PC-3 (cell line): ENCODE results near the gene ACOXL. TPM values are rescaled to one million over a fixed set of nuclear protein-coding genes. Genes with fewer than 3 reads are reported as not detected.

Source experiments
- ATAC-seq: fragments of 200-7000 bp; cut with Tn5 transposase; 2 replicates; pipeline ENCODE4 v1.9.1; 2020; ENCODE audit warnings: mild to moderate bottlenecking, moderate library complexity
- BruUV-seq: library from RNA; stranded (reverse); fragments of 400-500 nt; replicated peaks from 2 replicates; lab custom pipeline; 2021; lab: Mats Ljungman, UMichigan
- CTCF ChIA-PET: fragments of 300-600 bp; sonication (Branson Sonifier 250); formaldehyde crosslinking; loops from one replicate; lab custom pipeline; 2022; ENCODE audit warnings: antibody characterized with exemption; lab: Charles Lee
- POLR2A ChIA-PET: fragments of 300-600 bp; sonication (Branson Sonifier 250); formaldehyde crosslinking; loops from one replicate; lab custom pipeline; 2022; ENCODE audit warnings: antibody characterized with exemption; ENCODE audit not compliant: unreplicated experiment; lab: Charles Lee
- DNase-seq: peaks from one replicate; pipeline ENCODE4 v3.0.0-alpha.2; 2015
- H2AFZ ChIP-seq: fragments of 300-600 bp; sonication (generic); 2 replicates; pipeline ENCODE4 v1.6.0; 2016; ENCODE audit warnings: antibody characterized with exemption, low read length
- H3F3A ChIP-seq: fragments of 300-600 bp; sonication (generic); one replicate; pipeline ENCODE4 v1.6.0; 2017; ENCODE audit warnings: antibody characterized with exemption, low read length, control low read depth, mild to moderate bottlenecking; ENCODE audit not compliant: unreplicated experiment
- H3K27ac ChIP-seq: fragments of 300-600 bp; sonication (generic); 2 replicates; pipeline ENCODE4 v1.5.1; 2016; ENCODE audit warnings: mild to moderate bottlenecking, low read length
- H3K27me3 ChIP-seq: fragments of 300-600 bp; sonication (generic); 2 replicates; pipeline ENCODE4 v1.6.1; 2016; ENCODE audit warnings: low read length, mixed read lengths
- H3K36me3 ChIP-seq: fragments of 300-600 bp; sonication (generic); 2 replicates; pipeline ENCODE4 v1.6.1; 2016; ENCODE audit warnings: low read depth, mixed run types, low read length, mixed read lengths
- H3K4me1 ChIP-seq: fragments of 300-600 bp; sonication (generic); 2 replicates; pipeline ENCODE4 v1.5.1; 2016; ENCODE audit warnings: low read length; ENCODE audit not compliant: insufficient read depth
- H3K4me2 ChIP-seq: fragments of 300-600 bp; sonication (generic); 2 replicates; pipeline ENCODE4 v1.6.0; 2016; ENCODE audit warnings: low read length
- H3K4me3 ChIP-seq: fragments of 300-600 bp; sonication (generic); 2 replicates; pipeline ENCODE4 v1.5.1; 2016; ENCODE audit warnings: mild to moderate bottlenecking, low read length, mixed read lengths
- H3K79me2 ChIP-seq: fragments of 300-600 bp; sonication (generic); 2 replicates; pipeline ENCODE4 v1.6.1; 2017; ENCODE audit warnings: low read length, mixed read lengths
- H3K9ac ChIP-seq: fragments of 300-600 bp; sonication (generic); 2 replicates; pipeline ENCODE4 v1.6.0; 2016; ENCODE audit warnings: mild to moderate bottlenecking, low read length
- H3K9me2 ChIP-seq: fragments of 300-600 bp; sonication (generic); replicated peaks from 2 replicates; pipeline ENCODE4 v1.6.1; 2016; ENCODE audit warnings: mixed run types, low read length, mixed read lengths
- H3K9me3 ChIP-seq: fragments of 300-600 bp; sonication (generic); 2 replicates; pipeline ENCODE4 v1.6.1; 2016; ENCODE audit warnings: low read length, mixed read lengths
- H4K20me1 ChIP-seq: fragments of 300-600 bp; sonication (generic); 2 replicates; pipeline ENCODE4 v1.6.1; 2016; ENCODE audit warnings: low read length, mixed read lengths
- CTCF ChIP-seq: fragments of 300-600 bp; sonication (generic); conservative IDR thresholded peaks from 2 replicates; pipeline ENCODE4 v1.5.1; 2017; ENCODE audit warnings: antibody characterized with exemption, low read depth, mild to moderate bottlenecking, low read length
- EZH2 ChIP-seq: fragments of 300-600 bp; sonication (generic); IDR thresholded peaks from one replicate; pipeline ENCODE4 v1.6.1; 2017; ENCODE audit warnings: antibody characterized with exemption, mild to moderate bottlenecking, low read length; ENCODE audit not compliant: unreplicated experiment
- EZH2phosphoT487 ChIP-seq: fragments of 300-600 bp; sonication (generic); IDR thresholded peaks from 2 replicates; pipeline ENCODE4 v1.6.1; 2018; ENCODE audit warnings: mild to moderate bottlenecking, antibody characterized with exemption, low read length, borderline replicate concordance
- intact Hi-C: fragments of 100-400 bp; cut with micrococcal nuclease; formaldehyde crosslinking; loops from 2 replicates; pipeline ENCODE4 v1.9.0; 2023
- total RNA-seq: library from RNA; depleted of rRNA; stranded (reverse); fragments of >200 nt; gene quantifications from 2 replicates; pipeline ENCODE4 v1.2.3, GENCODE V29; 2014

Gene ACOXL
- total RNA-seq, 1 experiment from 2014 or later = 16.3 TPM

- H3K27ac ChIP-seq = no peak overlapping the region
- DNase-seq = no peak
- intact Hi-C loops = no loop called here
Measured at GRCh38 chr2:111155610-111156009, 423.2 kb downstream of the ACOXL start.

GRCh38 chr2:111156529-111156928 is 424.2 kb downstream of the ACOXL start:
- DNase-seq (no peak), ATAC-seq (no peak)
- Histone ChIP-seq H3K79me2 (peaks cover 10% of the 10 kb centered on the region; the same call in 1 of the 2 replicates), H3K9me3 (no peaks in the 10 kb centered on the region), H3K27me3 (no peaks in the 10 kb centered on the region), H2AFZ (no peak overlapping the region), H3K9ac (no peak overlapping the region), H3K9me2 (no peaks in the 10 kb centered on the region), H3K4me3 (no peak overlapping the region), H3K4me2 (no peak overlapping the region), H3K36me3 (peaks cover 28% of the 10 kb centered on the region; the same call in 1 of the 2 replicates), H3K4me1 (no peaks in the 10 kb centered on the region; the same call in 1 of the 2 replicates), H4K20me1 (peaks cover 11% of the 10 kb centered on the region; the same call in 1 of the 2 replicates), H3K27ac (no peak overlapping the region), H3F3A (no peaks in the 10 kb centered on the region)
- intact Hi-C loops = no loop called here
- BruUV-seq = no TSS peak
- TF ChIP-seq EZH2 (no peak), EZH2phosphoT487 (no peak), CTCF (no peak)
- POLR2A ChIA-PET = interaction anchor here (0.6 kb wide), 1 partner anchor 462 kb away, joined by 3 read pairs; no protein-coding TSS in a partner anchor
- CTCF ChIA-PET = no interaction called here

More at GRCh38 chr2:111155610-111156009, 423.2 kb downstream of the ACOXL start:
- H2AFZ ChIP-seq = no peak overlapping the region
- H3K9me3 ChIP-seq = no peaks in the 10 kb centered on the region
- TF ChIP-seq EZH2phosphoT487 (no peak), CTCF (no peak), EZH2 (no peak)
- BruUV-seq = no TSS peak
- H3K9ac ChIP-seq = no peak overlapping the region
- ATAC-seq = no peak
- H3K4me1 ChIP-seq = no peaks in the 10 kb centered on the region
- H3K4me2 ChIP-seq = no peak overlapping the region
- no peaks in the 10 kb centered on the region for H3F3A ChIP-seq
- peaks cover 27% of the 10 kb centered on the region; the same call in 1 of the 2 replicates for H3K36me3 ChIP-seq
- no peak overlapping the region for H3K4me3 ChIP-seq
- H3K27me3 ChIP-seq = no peaks in the 10 kb centered on the region
- ChIA-PET CTCF (no interaction called here), POLR2A (no interaction called here)
- H4K20me1 ChIP-seq = peaks cover 11% of the 10 kb centered on the region; the same call in 1 of the 2 replicates
- H3K79me2 ChIP-seq = peaks cover 10% of the 10 kb centered on the region; the same call in 1 of the 2 replicates
- H3K9me2 ChIP-seq = no peaks in the 10 kb centered on the region

- TF ChIP-seq EZH2phosphoT487 (no peak), CTCF (no peak), EZH2 (no peak)
- POLR2A ChIA-PET = no interaction called here
- no TSS peak for BruUV-seq
- Histone ChIP-seq H3K9me3 (no peaks in the 10 kb centered on the region), H2AFZ (no peak overlapping the region), H3K36me3 (peaks cover 25% of the 10 kb centered on the region; the same call in 1 of the 2 replicates), H3K4me3 (no peak overlapping the region), H3K4me1 (no peaks in the 10 kb centered on the region; the same call in 1 of the 2 replicates), H3K27me3 (no peaks in the 10 kb centered on the region), H3K27ac (no peak overlapping the region), H3K4me2 (no peak overlapping the region), H3K9me2 (no peaks in the 10 kb centered on the region), H3K9ac (no peak overlapping the region), H4K20me1 (peaks cover 11% of the 10 kb centered on the region; the same call in 1 of the 2 replicates), H3F3A (no peaks in the 10 kb centered on the region), H3K79me2 (peaks cover 10% of the 10 kb centered on the region; the same call in 1 of the 2 replicates)
- DNase-seq (no peak), ATAC-seq (no peak)
- CTCF ChIA-PET = no interaction called here
- intact Hi-C loops = no loop called here
Measured at GRCh38 chr2:111157071-111157661, 424.8 kb downstream of the ACOXL start.
